Skeletal muscle satellite cell (primary cell): Measurements from ENCODE around the gene PLEKHN1.
"Not testable (repeated sequence)": the region's sequence is repeated elsewhere in the genome, so short reads cannot be mapped to it uniquely, and the experiment has no call there.

Experiments
- H3K27me3 ChIP-seq: 2 replicates; pipeline ENCODE4 v1.7.0; 2013; ENCODE audit warnings: low read length; ENCODE audit not compliant: control insufficient read depth, insufficient read depth
- H3K36me3 ChIP-seq: 2 replicates; pipeline ENCODE4 v1.7.0; 2013; ENCODE audit warnings: mild to moderate bottlenecking, control low read depth, low read length; ENCODE audit not compliant: insufficient read depth
- H3K4me1 ChIP-seq: 2 replicates; pipeline ENCODE4 v1.7.0; 2013; ENCODE audit warnings: low read length; ENCODE audit not compliant: control insufficient read depth, insufficient read depth
- H3K4me2 ChIP-seq: 2 replicates; pipeline ENCODE4 v1.7.0; 2013; ENCODE audit warnings: mild to moderate bottlenecking, low read length
- H3K4me3 ChIP-seq: 2 replicates; pipeline ENCODE4 v1.7.0; 2013; ENCODE audit warnings: low read length
- H3K9ac ChIP-seq: 2 replicates; pipeline ENCODE4 v1.7.0; 2013; ENCODE audit warnings: mild to moderate bottlenecking, low read depth, low read length, moderate library complexity
- H3K9me3 ChIP-seq: replicated peaks from 2 replicates; pipeline ENCODE4 v1.7.0; 2013; ENCODE audit warnings: mild to moderate bottlenecking, control low read depth, low read length

PLEKHN1 gene

DNA sequence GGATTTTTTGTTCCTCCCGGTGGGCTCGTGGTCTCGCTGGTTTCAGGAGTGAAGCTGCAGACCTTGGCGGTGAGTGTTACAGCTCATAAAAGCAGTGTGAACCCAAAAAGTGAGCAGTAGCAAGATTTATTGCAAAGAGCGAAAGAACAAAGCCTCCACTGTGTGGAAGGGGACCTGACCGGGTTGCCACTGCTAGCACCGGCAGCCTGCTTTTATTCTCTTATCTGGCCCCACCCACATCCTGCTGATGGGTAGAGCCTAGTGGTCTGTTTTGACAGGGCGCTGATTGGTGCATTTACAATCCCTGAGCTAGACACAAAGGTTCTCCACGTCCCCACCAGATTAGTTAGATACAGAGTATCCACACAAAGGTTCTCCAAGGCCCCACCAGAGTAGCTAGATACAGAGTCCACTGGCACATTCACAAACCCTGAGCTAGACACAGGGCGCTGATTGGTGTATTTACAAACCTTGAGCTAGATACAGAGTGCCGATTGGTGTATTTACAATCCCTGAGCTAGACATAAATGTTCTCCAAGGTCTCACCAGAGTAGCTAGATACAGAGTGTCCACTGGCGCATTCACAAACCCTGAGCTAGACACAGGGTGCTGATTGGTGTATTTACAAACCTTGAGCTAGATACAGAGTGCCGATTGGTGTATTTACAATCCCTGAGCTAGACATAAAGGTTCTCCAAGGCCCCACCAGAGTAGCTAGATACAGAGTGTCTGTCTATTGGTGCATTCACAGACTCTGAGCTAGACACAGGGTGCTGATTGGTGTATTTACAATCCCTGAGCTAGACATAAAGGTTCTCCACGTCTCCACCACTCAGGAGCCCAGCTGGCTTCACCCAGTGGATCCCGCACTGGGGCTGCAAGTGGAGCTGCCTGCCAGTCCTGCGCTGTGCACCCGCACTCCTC is 51.4 kb downstream of the PLEKHN1 start:
- H3K4me2 ChIP-seq, H3K9ac ChIP-seq: not testable (repeated sequence)

DNA sequence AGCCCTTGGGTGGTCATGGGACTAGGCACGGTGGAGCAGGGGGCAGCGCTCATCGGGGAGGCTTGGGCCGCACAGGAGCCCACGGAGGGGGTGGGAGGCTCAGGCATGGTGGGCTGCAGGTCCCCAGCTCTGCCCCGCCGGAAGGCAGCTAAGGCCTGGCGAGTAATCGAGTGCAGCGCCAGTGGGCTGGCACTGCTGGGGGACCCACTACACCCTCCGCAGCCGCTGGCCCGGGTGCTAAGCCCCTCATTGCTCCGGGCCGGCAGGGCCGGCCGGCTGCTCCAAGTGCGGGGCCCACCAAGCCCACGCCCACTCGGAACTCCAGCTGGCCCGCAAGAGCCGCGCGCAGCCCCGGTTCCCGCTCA is 52.0 kb downstream of the PLEKHN1 start:
- H3K4me3 ChIP-seq, H3K9me3 ChIP-seq, H3K27me3 ChIP-seq, H3K9ac ChIP-seq, H3K4me2 ChIP-seq, H3K36me3 ChIP-seq: not testable (repeated sequence)
- H3K4me1 ChIP-seq: peaks cover 17% of the 10 kb centered on the region

More for the DNA sequence above, 51.4 kb downstream of the PLEKHN1 start:
- not testable (repeated sequence) for H3K9me3 ChIP-seq, H3K27me3 ChIP-seq, H3K36me3 ChIP-seq, H3K4me3 ChIP-seq
- peaks cover 17% of the 10 kb centered on the region for H3K4me1 ChIP-seq

DNA sequence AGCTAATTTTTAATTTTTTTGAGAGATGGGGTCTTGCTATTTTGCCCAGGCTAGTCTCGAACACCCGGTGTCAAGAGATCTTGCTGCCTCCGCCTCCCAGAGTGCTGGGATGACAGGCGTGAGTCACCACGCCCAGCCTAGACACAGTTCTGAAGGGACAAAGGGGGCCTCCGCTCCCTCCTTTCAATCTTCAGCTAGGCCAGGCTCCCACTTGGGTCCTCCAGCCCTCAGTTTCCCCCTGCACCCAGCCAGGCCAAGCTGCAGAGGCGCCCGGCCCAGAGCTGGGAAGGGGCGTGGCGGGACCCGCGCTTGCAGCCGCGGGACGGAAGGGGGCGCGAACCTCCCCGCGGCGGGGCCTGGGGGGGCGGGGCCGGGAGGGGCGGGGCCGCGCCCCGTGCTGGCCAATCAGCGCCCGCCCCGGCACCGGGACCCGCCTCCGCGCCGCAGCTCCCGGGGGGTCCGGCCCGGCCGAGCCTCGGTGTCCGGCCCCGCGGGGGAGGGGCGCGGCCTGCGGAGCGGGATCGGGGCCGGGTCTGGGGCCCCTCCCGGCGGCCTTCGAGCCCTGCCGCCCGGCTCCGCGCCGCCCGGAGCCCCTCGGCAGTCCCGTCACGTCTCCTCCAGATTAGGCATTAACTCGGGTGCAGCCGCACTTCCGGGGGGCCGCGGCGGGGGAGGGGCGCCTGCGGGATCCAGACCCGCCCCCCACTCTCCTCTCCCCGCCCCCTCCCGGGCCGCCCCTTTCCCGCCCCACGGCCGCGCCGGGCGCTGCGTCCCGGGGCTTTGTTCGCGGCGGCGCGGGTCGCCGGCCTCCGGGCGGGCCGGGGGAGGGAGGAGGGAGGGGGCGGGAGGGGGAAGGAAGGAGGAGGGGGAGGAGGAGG is 53.1 kb downstream of the PLEKHN1 start:
- Histone ChIP-seq H3K4me3 (peak overlapping the region; percentile 74), H3K4me2 (peak overlapping the region; percentile 81), H3K9me3 (no peaks in the 10 kb centered on the region), H3K9ac (no peak overlapping the region), H3K36me3 (no peaks in the 10 kb centered on the region), H3K27me3 (no peaks in the 10 kb centered on the region), H3K4me1 (peaks cover 9% of the 10 kb centered on the region)

DNA sequence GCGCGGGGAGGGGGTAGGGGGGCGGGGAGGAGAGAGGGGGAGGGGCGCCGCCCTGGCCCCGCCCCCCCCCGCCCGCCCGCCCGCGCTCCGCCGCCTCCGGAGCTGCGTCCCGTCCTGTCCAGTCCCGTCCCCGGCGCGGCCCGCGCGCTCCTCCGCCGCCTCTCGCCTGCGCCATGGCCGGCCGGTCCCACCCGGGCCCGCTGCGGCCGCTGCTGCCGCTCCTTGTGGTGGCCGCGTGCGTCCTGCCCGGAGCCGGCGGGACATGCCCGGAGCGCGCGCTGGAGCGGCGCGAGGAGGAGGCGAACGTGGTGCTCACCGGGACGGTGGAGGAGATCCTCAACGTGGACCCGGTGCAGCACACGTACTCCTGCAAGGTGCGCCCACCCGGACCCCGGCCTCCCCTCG is 53.7 kb downstream of the PLEKHN1 start, which contains the start of gene AGRN:
AGRN (plus strand) TSS at position 121 of the 405 bp plus-strand sequence; CDS start at position 174, 53 bp downstream.
- Histone ChIP-seq H3K36me3 (no peaks in the 10 kb centered on the region), H3K4me1 (peaks cover 14% of the 10 kb centered on the region), H3K9ac (no peak within 1 kb of the TSS), H3K4me3 (peak within 1 kb of the TSS; percentile 74), H3K9me3 (no peaks in the 10 kb centered on the region), H3K27me3 (no peaks in the 10 kb centered on the region), H3K4me2 (peak within 1 kb of the TSS; percentile 91)

DNA sequence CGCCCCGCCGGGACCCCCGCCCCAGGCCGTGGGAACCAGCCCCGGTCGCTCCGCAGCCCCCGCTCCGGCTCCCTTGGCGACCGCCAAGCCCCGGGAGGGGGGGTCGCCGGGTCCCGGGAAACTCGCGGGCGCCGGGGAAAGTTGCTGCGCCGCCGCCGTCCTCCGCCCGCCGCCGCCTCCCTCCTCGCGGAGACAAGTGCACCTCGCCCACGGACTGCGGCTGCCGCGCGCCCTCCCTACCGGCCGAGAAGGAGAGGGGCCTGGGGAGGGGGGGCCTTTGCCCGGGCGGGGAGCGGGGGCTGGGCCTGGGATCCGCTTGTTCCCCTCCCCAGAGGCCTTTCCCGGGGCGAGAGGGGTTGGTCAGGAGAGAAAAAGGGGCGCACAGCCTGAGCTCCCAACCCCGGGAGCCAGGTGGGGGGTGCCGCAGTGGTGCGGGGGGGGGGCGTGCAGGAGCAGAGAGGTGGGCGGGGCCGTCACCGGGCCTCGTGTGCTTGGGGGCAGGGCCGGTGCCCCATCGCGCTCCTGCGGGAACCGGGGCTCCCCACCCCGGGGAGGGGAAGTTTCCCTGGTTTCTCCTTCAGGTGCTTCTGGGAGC is 54.2 kb downstream of the PLEKHN1 start:
- Histone ChIP-seq H3K9ac (no peak overlapping the region), H3K27me3 (no peaks in the 10 kb centered on the region), H3K4me3 (peak overlapping the region; percentile 71)

DNA sequence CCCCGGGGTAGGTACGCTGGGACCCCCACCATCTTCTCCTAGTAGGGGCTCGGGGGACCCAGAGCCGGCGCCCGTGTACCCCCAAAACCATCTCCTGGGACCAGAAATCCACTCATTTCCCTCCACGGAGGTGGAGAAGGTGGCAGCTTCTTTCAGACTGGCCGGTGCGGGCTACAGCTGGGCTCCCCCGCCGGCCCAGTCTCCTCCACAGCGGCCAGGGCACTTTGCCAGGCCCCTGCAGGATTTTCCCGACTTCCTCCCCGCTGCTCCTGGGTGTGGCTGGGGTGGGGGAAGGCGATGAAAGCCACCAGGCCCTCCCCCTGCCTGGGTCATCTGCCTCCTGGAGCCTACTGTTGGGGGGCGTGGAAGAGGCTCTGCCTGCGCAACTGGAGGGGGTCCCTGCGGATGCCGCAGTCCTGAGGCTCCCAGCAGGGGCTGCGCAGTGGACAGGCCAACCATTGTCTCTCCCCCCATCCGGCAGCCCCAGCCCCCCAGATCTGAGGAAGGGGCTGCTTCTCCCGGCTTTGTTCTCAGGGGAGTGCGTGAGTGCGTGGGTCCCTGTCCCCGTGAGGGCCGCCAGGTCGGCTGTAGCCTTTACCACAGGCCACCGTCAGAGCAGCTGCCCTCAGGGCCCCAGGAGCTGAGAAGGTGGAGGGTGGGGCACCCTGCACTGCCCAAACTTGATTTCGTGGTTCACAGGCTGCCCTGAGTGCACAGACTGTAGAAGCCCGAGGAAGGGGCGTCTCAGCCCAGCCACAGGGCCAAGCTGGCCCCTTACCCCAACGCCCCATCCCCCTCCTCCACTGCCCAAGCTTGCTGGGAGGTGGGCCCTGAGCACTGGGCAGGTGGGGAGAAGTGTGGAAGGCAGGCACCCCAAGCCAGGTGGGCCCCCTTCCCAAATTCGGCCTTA is 55.0 kb downstream of the PLEKHN1 start:
- peaks cover 14% of the 10 kb centered on the region for H3K4me1 ChIP-seq
- no peaks in the 10 kb centered on the region for H3K9me3 ChIP-seq
- H3K9ac ChIP-seq: no peak overlapping the region
- H3K4me3 ChIP-seq: no peak overlapping the region
- peak overlapping the region; percentile 57 for H3K4me2 ChIP-seq
- H3K27me3 ChIP-seq: no peaks in the 10 kb centered on the region
- H3K36me3 ChIP-seq: no peaks in the 10 kb centered on the region

More for the DNA sequence above, 54.2 kb downstream of the PLEKHN1 start:
- Histone ChIP-seq H3K9me3 (no peaks in the 10 kb centered on the region), H3K4me2 (peak overlapping the region; percentile 91), H3K4me1 (peaks cover 14% of the 10 kb centered on the region), H3K36me3 (no peaks in the 10 kb centered on the region)

DNA sequence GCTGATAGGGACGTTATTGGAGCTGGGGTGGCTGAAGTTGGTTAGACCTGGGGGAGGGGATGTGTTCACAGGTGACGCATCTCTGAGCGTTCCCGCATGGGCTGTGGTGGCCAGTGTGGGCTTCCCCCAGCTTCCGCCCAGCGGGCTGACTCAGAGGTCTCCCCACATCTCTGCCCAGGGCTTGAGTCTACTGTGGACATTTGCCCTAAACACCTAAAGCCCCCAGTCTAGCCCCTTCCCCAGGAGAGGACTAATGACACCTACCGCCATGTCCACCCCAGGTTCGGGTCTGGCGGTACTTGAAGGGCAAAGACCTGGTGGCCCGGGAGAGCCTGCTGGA is 55.6 kb downstream of the PLEKHN1 start:
- Histone ChIP-seq H3K36me3 (no peaks in the 10 kb centered on the region), H3K9me3 (no peaks in the 10 kb centered on the region), H3K4me2 (no peak overlapping the region), H3K4me1 (peaks cover 14% of the 10 kb centered on the region), H3K4me3 (no peak overlapping the region), H3K27me3 (no peaks in the 10 kb centered on the region), H3K9ac (no peak overlapping the region)

DNA sequence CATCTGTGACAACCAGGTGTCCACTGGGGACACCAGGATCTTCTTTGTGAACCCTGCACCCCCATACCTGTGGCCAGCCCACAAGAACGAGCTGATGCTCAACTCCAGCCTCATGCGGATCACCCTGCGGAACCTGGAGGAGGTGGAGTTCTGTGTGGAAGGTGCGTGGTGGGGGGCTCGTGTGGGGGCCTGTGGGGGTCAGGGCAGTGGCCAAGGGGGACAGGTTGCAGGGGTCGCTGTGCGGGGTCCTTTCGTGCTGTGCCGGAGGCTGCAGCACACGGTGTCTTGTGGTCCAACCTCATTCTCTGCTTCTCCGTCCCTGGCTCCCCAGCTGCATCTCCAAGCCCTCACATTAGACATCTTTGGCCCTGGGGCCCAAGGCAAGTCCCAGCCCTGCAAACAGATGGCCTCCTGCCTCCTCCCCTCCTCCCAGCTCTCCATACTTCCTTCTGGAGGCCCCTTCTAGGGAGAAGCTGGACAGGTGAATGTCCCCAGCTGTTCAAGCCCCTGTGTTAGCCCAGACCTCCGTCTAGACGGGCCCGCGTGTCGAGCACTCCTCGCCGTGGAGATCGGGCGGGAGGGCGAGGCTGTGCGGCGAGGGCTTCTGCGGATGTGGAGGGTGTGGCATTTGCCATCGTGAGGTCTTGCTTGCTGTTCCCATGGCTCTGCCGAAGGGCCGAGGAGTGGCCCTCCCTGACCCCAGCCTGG is 56.2 kb downstream of the PLEKHN1 start:
- H3K4me3 ChIP-seq: no peak overlapping the region
- no peak overlapping the region for H3K9ac ChIP-seq
- H3K4me2 ChIP-seq: no peak overlapping the region
- no peaks in the 10 kb centered on the region for H3K27me3 ChIP-seq
- H3K4me1 ChIP-seq: peaks cover 14% of the 10 kb centered on the region
- H3K9me3 ChIP-seq: no peaks in the 10 kb centered on the region
- H3K36me3 ChIP-seq: no peaks in the 10 kb centered on the region

DNA sequence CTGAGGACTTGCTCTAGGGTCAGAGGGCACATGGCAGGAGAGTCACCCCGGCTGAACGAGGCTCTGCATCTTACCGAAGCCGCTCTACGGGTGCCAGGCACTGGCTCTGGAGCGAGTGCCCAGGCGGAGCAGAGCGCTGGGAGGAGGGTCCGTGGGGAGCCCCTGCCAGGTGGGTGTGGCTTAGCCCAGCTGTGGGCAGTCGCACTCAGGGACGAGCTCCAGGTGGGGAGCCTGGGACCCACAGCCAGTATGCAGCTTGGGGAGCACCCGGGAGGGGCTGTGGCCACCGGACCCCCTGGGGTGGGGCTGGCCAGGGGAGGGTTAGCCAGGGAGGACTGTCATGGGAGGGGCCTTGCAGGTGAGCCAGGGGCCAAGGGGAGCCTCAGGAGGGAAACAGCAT is 57.4 kb downstream of the PLEKHN1 start:
- no peak overlapping the region for H3K9ac ChIP-seq

DNA sequence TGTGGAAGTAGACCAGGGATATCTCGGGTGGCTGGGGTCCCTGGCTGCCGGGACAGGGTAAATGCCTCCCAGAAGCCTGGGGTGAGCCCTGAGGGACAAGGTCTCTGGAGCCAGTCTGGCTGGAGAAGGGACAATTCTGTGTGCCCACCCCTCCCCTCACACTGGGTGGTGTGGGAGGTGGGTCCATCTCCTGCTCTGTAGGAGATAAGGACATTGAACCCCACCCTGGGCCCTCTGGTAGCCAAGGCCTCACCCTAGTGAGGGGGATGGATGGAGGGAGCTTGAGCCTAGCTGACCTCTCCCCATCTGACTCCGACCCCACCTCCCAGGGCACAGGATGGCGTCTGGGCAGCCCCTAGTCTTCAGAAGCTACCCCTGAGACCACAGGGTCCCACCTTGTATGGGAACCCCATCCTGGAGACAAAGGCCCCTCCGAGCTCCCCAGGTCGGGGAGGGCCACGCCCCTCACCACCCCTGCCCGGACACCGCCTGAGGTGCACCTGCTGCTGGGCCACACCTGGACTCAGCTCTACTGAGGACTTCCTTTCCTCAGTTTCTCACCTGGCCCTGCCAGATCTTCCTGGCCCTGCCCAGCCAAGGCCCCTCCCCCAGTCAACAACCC is 58.0 kb downstream of the PLEKHN1 start:
- Histone ChIP-seq H3K27me3 (no peaks in the 10 kb centered on the region), H3K9ac (no peak overlapping the region), H3K4me2 (no peak overlapping the region), H3K9me3 (no peaks in the 10 kb centered on the region), H3K4me1 (peaks cover 14% of the 10 kb centered on the region), H3K36me3 (no peaks in the 10 kb centered on the region), H3K4me3 (no peak overlapping the region)

More for the DNA sequence above, 57.4 kb downstream of the PLEKHN1 start:
- Histone ChIP-seq H3K4me1 (peaks cover 14% of the 10 kb centered on the region), H3K9me3 (no peaks in the 10 kb centered on the region), H3K4me2 (no peak overlapping the region), H3K36me3 (no peaks in the 10 kb centered on the region), H3K4me3 (no peak overlapping the region), H3K27me3 (no peaks in the 10 kb centered on the region)
